ENCODE results near the gene EPHB3. TPM values are rescaled to one million over a fixed set of nuclear protein-coding genes. Genes with fewer than 3 reads are reported as not detected.

EPHB3 gene
- polyA plus RNA-seq, 1 donor: 27.6 TPM

- DNase-seq: no peak
Observed at GRCh38 chr3:184579513-184579912, 17.9 kb downstream of the EPHB3 start.

GRCh38 chr3:184580376-184580775, 18.8 kb downstream of the EPHB3 start:
- no peak for DNase-seq

- no peak for DNase-seq
Observed at GRCh38 chr3:184581331-184581855, 19.8 kb downstream of the EPHB3 start.

- no peak for DNase-seq
Observed at GRCh38 chr3:184582646-184583577, 21.3 kb downstream of the EPHB3 start.

GRCh38 chr3:184583578-184584451, 22.2 kb downstream of the EPHB3 start:
- DNase-seq: no peak

GRCh38 chr3:184584464-184584891, 22.9 kb downstream of the EPHB3 start:
- no peak for DNase-seq

GRCh38 chr3:184585545-184585944, 24.0 kb downstream of the EPHB3 start:
- DNase-seq: no peak

GRCh38 chr3:184586851-184587250, 25.3 kb downstream of the EPHB3 start:
- no peak for DNase-seq

GRCh38 chr3:184588776-184589175, 27.2 kb downstream of the EPHB3 start:
- DNase-seq: no peak

- no peak for DNase-seq
Observed at GRCh38 chr3:184590795-184591194, 29.2 kb downstream of the EPHB3 start.

- no peak for DNase-seq
Observed at GRCh38 chr3:184591789-184592188, 30.2 kb downstream of the EPHB3 start.

- DNase-seq: peak; percentile 83
Observed at GRCh38 chr3:184592371-184593219, 31.0 kb downstream of the EPHB3 start.

- DNase-seq: no peak
Observed at GRCh38 chr3:184593220-184593927, 31.8 kb downstream of the EPHB3 start.

- DNase-seq: no peak
Observed at GRCh38 chr3:184593928-184594303, 32.3 kb downstream of the EPHB3 start.

GRCh38 chr3:184594371-184595001, 32.9 kb downstream of the EPHB3 start:
- no peak for DNase-seq

GRCh38 chr3:184595726-184596125, 34.1 kb downstream of the EPHB3 start:
- DNase-seq: no peak

- no peak for DNase-seq
Observed at GRCh38 chr3:184596233-184596632, 34.6 kb downstream of the EPHB3 start.

- no peak for DNase-seq
Observed at GRCh38 chr3:184596886-184597575, 35.4 kb downstream of the EPHB3 start.

GRCh38 chr3:184597829-184598573, 36.4 kb downstream of the EPHB3 start:
- no peak for DNase-seq

Data from left kidney (tissue), 2 donors.